Measurements from ENCODE around the gene TTLL11.

The TTLL11 gene

DNA sequence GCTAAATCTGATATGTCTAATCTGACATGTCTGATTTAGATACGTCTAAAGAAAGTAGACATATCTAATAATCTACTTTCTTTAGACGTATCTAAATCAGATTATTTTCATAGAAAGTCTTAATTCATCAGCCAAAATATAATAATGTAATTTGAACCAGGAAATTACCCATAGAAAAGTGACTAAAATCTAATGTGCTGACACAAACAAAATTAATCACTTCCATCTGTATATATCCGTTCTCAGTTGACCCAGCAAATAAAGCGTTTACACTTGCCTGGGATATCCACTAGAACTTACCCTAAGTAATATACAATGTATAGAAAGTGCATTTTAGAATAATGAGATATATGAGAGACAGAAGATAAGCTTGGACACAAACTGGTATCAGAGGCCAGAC lies 56.7 kb downstream of the TTLL11 start:
- Mint-ChIP-seq H3K4me1 (ENCODE audit: low read depth) (peaks cover 3% of the 10 kb centered on the region), H3K4me3 (no peak overlapping the region), H3K27me3 (no peaks in the 10 kb centered on the region), H3K27ac (no peak overlapping the region), H3K36me3 (peaks cover 26% of the 10 kb centered on the region), H3K9me3 (ENCODE audit: low read depth) (no peaks in the 10 kb centered on the region)

DNA sequence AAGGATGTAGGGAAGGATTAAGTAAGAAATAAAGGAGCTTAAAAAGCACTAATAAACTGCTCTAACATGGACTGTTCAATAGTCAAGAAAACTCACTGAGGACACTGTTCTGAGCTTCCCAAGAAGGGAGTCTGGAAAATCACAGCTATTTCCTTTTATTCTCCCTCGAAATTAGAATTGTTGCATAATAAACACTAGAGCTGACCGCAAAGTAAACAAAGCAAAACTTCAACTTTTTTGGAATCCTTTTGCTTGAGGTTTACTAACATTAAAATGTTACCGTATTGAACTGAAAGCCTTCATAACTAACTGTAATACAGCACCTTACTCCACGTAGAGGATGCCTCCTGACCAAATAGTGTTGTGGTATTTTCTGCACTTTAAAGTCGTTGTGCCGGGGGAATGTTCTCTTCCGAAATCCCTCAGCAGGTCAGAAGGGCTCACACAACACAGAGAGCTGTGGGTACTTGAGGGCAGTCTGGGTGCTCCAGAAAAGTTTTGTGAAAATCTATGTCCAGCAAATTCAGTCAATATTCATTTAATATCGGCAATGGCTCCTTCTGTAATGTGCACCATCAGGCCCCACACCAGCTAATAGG lies 59.2 kb downstream of the TTLL11 start:
- Mint-ChIP-seq H3K36me3 (peaks cover 25% of the 10 kb centered on the region), H3K9me3 (ENCODE audit: low read depth) (no peaks in the 10 kb centered on the region), H3K4me1 (ENCODE audit: low read depth) (no peaks in the 10 kb centered on the region), H3K27ac (no peak overlapping the region), H3K27me3 (no peaks in the 10 kb centered on the region), H3K4me3 (no peak overlapping the region)

DNA sequence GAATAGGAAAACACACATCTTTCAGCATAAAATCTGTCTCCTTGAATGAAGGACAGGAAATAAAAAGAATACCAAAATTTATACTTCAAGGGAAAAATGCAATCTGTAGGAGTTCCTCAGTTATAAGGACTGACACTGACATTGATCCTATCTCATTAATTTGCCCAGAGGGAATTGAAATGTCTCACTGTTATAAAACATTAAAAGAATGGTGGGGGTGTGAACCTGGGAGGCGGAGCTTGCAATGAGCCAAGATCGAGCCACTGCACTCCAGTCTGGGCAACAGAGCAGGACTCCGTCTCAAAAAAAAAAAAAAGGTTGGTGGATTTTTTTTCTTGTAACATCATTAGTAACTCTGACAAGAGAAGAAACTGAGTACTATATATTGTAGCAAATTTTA lies 60.8 kb downstream of the TTLL11 start:
- no peak overlapping the region for H3K27ac Mint-ChIP-seq
- H3K9me3 Mint-ChIP-seq (ENCODE audit: low read depth), result peaks cover 6% of the 10 kb centered on the region
- no peaks in the 10 kb centered on the region for H3K27me3 Mint-ChIP-seq
- no peak overlapping the region for H3K4me3 Mint-ChIP-seq
- H3K4me1 Mint-ChIP-seq (ENCODE audit: low read depth), result no peaks in the 10 kb centered on the region
- peaks cover 32% of the 10 kb centered on the region for H3K36me3 Mint-ChIP-seq

DNA sequence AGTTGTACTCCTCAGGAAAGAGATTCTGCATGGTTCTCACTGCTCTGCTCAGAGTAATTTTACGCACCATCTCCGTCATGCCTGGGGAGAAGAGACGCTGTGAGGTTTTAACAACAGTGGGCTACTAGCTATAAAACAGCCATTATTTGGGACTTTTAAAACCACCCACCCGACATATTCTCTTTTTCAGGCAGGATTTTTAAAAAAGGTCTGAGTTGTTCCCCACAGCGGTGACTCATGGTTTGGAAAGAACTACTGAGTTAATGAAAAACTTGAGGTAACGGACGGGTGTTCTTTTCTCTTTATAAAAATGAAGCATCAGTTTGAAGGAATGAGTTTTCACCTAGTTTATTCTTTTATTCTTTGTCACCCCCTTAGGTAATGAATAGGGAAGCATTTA lies 61.3 kb downstream of the TTLL11 start:
- Mint-ChIP-seq H3K4me3 (no peak overlapping the region), H3K4me1 (ENCODE audit: low read depth) (no peaks in the 10 kb centered on the region), H3K9me3 (ENCODE audit: low read depth) (peaks cover 6% of the 10 kb centered on the region), H3K36me3 (peaks cover 31% of the 10 kb centered on the region), H3K27ac (no peak overlapping the region), H3K27me3 (no peaks in the 10 kb centered on the region)

DNA sequence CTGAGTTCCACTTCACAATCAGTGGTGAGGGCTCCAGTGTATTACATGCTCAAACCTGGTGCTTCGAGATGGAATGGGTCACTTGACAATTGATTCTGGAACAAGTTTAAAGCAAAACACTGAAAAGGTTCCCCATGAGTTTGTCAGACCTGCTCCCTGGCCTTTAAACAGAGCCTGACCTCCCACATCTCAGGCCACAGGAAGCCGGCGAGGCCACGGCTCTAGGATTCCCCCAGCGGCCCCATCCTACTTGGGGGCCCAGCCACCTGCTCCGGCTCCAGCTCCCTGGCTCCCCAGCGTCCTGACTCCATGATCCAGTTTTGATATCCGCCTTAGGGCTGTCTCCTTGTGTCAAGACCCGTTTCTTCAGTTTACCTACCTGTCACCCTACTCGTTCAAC lies 62.0 kb downstream of the TTLL11 start:
- Mint-ChIP-seq H3K4me1 (ENCODE audit: low read depth) (no peaks in the 10 kb centered on the region), H3K9me3 (ENCODE audit: low read depth) (peaks cover 6% of the 10 kb centered on the region), H3K36me3 (peaks cover 32% of the 10 kb centered on the region), H3K4me3 (no peak overlapping the region), H3K27me3 (no peaks in the 10 kb centered on the region), H3K27ac (no peak overlapping the region)

DNA sequence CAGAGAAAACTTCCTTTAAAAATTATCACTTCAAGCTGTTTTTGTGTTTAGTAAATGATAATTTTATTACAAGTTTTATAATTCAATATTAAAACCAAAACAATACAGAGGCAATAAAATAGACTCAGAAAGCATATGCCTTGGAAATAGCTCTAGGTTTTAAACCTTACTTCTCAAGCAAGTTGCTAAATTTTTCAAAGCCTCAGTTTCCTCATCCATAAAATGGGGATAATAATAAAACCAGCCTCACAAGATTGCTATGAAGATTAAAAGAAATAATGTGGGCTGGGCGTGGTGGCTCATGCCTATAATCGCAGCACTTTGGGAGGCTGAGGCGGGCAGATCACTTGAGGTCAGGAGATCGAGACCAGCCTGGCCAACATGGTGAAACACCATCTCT lies 62.8 kb downstream of the TTLL11 start:
- Mint-ChIP-seq H3K27ac (no peak overlapping the region), H3K27me3 (no peaks in the 10 kb centered on the region), H3K4me3 (no peak overlapping the region), H3K36me3 (peaks cover 36% of the 10 kb centered on the region), H3K9me3 (ENCODE audit: low read depth) (peaks cover 6% of the 10 kb centered on the region), H3K4me1 (ENCODE audit: low read depth) (no peaks in the 10 kb centered on the region)

DNA sequence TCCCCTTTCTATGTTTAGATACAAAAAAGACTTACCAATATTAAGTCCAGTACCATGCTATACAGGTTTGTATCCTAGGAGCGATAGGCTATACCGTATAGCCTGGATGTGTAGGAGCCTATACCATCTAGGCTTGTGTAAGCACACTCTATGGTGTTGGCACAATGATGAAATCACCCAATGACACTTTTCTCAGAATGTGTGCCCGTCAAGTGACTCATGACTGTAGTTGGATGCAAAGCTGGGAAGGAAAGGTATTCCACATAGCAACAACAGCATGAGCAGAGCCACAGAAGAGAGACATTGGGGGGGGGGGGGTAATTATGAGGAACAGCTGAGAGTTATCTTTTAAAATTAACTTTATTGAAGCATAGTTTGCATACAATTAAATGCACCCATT lies 63.2 kb downstream of the TTLL11 start:
- H3K4me1 Mint-ChIP-seq (ENCODE audit: low read depth), result no peaks in the 10 kb centered on the region
- no peak overlapping the region for H3K27ac Mint-ChIP-seq
- peaks cover 6% of the 10 kb centered on the region for H3K9me3 Mint-ChIP-seq (ENCODE audit: low read depth)
- H3K4me3 Mint-ChIP-seq, result no peak overlapping the region
- H3K36me3 Mint-ChIP-seq, result peaks cover 36% of the 10 kb centered on the region
- H3K27me3 Mint-ChIP-seq, result no peaks in the 10 kb centered on the region

DNA sequence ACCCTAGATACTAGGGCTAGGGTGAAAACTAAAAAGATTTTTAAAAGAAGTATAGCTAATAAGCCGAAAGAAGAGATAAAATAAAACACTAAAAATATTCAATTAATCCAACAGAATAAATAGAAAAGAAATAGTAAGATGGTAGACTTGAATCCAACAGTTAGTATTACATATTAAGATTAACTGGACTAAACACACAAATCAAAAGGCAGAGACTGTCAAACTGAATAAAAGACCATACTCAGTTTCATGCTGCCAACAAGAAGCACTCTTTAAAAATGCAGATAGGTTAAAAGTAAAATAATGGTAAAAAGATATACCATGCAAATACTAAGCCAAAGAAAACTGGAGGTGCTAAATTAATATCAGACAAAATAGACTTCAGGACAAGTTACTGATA lies 65.0 kb downstream of the TTLL11 start:
- Mint-ChIP-seq H3K27ac (no peak overlapping the region), H3K9me3 (ENCODE audit: low read depth) (peaks cover 11% of the 10 kb centered on the region), H3K36me3 (peaks cover 41% of the 10 kb centered on the region), H3K27me3 (no peaks in the 10 kb centered on the region), H3K4me1 (ENCODE audit: low read depth) (no peaks in the 10 kb centered on the region), H3K4me3 (no peak overlapping the region)

DNA sequence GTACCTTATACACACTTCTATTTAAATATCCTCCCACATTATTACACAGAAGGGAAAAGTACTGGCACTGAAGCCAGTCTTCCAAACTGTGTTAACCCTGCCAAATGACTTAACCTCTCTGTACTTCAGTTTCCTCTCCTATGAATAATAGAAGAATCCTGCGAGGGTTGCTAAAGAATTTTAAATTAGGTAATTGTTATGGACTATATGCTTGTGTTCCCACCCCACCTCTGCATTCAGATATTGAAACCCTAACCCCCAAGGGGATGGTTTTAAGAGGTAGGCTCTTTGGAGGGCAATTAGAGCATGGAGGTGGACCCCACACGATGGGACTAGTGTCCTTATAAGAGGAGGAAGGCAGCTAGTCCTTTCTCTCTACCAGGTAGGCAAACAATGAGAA lies 72.7 kb downstream of the TTLL11 start:
- H3K27me3 Mint-ChIP-seq, result no peaks in the 10 kb centered on the region
- peaks cover 5% of the 10 kb centered on the region for H3K9me3 Mint-ChIP-seq (ENCODE audit: low read depth)
- no peaks in the 10 kb centered on the region for H3K4me1 Mint-ChIP-seq (ENCODE audit: low read depth)
- no peak overlapping the region for H3K27ac Mint-ChIP-seq
- peaks cover 14% of the 10 kb centered on the region for H3K36me3 Mint-ChIP-seq
- H3K4me3 Mint-ChIP-seq, result no peak overlapping the region

DNA sequence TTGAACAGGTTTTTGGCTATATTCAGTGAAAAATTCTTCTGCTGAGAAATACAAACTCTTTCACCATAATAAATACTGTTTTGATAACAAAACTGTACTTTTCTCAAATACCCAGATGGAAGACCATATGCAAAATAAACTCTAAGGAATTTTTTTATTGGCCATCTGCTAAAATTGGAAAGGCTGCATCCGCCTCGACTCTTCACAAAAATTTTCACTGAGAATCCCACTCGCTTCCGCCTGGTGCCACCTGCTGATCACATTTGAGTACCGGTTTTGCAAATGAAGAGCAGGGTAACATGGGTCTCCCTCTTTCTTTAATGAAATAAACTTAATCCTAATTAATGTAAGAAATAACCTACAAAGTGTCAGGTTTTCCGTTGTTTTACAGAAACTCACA lies 76.4 kb downstream of the TTLL11 start:
- peaks cover 10% of the 10 kb centered on the region for H3K36me3 Mint-ChIP-seq
- no peaks in the 10 kb centered on the region for H3K4me1 Mint-ChIP-seq (ENCODE audit: low read depth)
- H3K4me3 Mint-ChIP-seq, result no peak overlapping the region
- H3K9me3 Mint-ChIP-seq (ENCODE audit: low read depth), result no peaks in the 10 kb centered on the region
- H3K27ac Mint-ChIP-seq, result no peak overlapping the region
- H3K27me3 Mint-ChIP-seq, result no peaks in the 10 kb centered on the region

DNA sequence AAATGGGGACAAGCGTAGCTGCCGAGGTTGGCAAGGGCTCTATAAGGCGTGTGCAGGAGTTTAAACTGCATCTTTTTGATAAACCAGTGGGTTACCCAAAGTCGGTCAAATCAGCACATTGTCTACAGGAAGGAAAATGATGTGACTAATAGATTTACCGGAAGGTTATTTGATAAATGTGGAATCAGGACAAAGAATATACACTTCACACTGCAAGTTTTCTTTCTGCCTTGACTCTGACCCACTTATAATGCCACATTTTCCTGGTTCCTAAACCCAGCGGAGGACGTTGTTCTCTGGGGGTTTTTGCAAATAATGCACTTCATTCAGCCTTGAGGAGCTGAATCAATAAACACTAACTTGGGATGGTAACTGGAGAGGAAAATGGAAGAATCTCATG lies 76.8 kb downstream of the TTLL11 start:
- Mint-ChIP-seq H3K27me3 (no peaks in the 10 kb centered on the region), H3K9me3 (ENCODE audit: low read depth) (no peaks in the 10 kb centered on the region), H3K27ac (no peak overlapping the region), H3K36me3 (peaks cover 11% of the 10 kb centered on the region), H3K4me1 (ENCODE audit: low read depth) (no peaks in the 10 kb centered on the region), H3K4me3 (no peak overlapping the region)

DNA sequence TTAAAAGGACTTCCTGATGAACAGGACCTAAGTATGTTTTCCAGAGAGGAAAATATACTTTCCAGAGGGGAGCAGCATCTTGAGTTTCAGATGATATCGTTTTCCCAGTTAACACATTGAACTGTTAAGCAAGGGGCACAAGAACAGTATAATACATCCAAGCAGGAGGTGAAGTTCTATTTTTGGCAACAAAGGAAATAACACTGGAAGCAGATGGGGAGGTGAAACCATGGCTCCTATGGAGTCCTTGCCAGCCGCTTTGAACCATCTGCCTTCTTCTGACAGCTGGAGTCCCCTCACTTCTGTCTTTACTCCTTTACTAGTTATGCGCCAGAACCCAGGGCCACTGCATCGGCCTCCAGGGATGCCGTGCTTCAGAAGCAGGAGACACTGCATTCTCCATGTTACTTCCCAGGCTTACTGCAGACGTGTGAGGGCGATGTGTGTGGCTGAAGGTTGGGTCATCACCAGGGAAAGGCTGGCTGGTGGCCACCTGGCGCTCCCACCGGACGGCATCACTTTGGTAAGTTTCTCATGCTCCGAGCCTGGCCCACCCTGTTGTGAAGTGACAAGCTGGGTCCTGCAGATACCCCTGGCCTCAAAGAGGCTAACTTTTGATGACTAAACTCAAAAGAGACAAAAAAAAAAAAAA lies 77.8 kb downstream of the TTLL11 start:
- H3K4me1 Mint-ChIP-seq (ENCODE audit: low read depth), result no peaks in the 10 kb centered on the region
- H3K36me3 Mint-ChIP-seq, result peaks cover 8% of the 10 kb centered on the region
- H3K4me3 Mint-ChIP-seq, result no peak overlapping the region
- no peak overlapping the region for H3K27ac Mint-ChIP-seq
- H3K27me3 Mint-ChIP-seq, result no peaks in the 10 kb centered on the region
- no peaks in the 10 kb centered on the region for H3K9me3 Mint-ChIP-seq (ENCODE audit: low read depth)

DNA sequence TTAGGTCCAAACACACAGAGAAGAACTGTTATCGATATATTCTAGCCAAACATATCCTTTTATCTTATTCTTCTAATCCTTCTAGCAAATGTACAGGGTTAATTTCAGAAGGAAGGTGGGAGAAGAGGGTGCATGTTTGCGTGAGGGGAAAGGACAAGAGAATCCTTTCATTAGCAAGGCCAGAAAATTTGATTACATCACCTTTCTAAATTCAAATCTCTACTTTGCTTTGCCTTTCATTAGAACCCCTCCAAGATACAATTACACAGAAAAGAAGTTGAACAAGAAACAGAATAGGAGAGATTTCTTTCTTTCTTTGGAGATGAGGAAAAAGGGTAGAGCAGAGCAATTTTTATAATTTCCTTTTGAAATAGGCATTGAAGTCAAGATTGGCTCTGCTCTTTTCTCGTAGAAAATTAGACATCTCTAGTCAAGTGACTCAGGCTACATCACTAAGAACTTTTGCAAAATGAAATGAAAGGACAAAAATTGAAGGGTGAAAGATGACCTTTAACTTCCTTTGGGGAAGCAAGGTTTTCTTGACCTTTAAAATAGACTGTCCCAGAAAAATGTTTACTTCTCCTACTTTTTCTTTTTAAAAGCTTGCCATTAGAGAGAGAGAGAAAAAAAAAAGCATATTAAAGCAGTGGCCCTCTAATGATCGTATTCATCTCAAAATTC lies 81.2 kb downstream of the TTLL11 start:
- H3K27ac Mint-ChIP-seq, result no peak overlapping the region
- peaks cover 10% of the 10 kb centered on the region for H3K36me3 Mint-ChIP-seq
- no peaks in the 10 kb centered on the region for H3K9me3 Mint-ChIP-seq (ENCODE audit: low read depth)
- no peaks in the 10 kb centered on the region for H3K27me3 Mint-ChIP-seq
- H3K4me3 Mint-ChIP-seq, result no peak overlapping the region
- no peaks in the 10 kb centered on the region for H3K4me1 Mint-ChIP-seq (ENCODE audit: low read depth)

DNA sequence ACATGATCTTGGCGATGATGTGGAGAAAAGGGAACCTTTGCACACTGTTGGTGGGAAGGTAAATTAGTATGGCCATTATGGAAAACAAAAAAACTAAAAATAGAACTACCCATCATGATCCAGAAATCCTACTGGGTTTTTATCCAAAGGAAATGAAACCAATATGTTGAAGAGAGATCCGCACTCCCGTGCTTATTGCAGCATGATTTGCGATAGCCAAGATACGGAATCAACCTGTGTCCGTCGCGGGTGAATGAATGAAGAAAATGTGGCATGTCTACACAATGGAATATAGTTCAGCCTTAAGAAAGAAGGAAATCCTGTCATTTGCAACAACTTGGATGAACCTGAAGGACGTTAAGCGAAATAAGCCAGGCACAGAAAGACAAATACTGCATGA lies 84.5 kb downstream of the TTLL11 start:
- Mint-ChIP-seq H3K4me3 (no peak overlapping the region), H3K27me3 (no peaks in the 10 kb centered on the region), H3K36me3 (peaks cover 6% of the 10 kb centered on the region), H3K4me1 (ENCODE audit: low read depth) (no peaks in the 10 kb centered on the region), H3K9me3 (ENCODE audit: low read depth) (no peaks in the 10 kb centered on the region), H3K27ac (no peak overlapping the region)

DNA sequence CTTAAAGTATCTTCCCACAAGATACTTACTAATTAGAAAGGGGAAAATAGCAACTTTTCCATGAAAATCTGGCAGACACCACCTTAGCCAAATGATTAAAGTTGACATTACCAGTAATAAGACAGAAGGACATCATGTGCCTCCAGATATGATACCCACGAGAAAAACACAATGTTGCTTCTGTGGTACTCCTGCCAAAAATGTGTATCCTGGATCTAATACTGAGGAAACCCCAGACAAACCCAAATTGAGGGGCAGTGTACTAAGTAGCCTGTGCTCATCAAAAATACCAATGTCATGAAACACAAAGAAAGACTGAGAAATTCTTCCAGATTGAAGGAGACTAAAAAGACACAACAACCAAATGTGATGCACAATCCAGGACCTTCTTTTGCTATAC lies 85.3 kb downstream of the TTLL11 start:
- H3K9me3 Mint-ChIP-seq (ENCODE audit: low read depth), result no peaks in the 10 kb centered on the region
- H3K4me1 Mint-ChIP-seq (ENCODE audit: low read depth), result no peaks in the 10 kb centered on the region
- H3K27me3 Mint-ChIP-seq, result no peaks in the 10 kb centered on the region
- peaks cover 8% of the 10 kb centered on the region for H3K36me3 Mint-ChIP-seq
- no peak overlapping the region for H3K27ac Mint-ChIP-seq
- no peak overlapping the region for H3K4me3 Mint-ChIP-seq

DNA sequence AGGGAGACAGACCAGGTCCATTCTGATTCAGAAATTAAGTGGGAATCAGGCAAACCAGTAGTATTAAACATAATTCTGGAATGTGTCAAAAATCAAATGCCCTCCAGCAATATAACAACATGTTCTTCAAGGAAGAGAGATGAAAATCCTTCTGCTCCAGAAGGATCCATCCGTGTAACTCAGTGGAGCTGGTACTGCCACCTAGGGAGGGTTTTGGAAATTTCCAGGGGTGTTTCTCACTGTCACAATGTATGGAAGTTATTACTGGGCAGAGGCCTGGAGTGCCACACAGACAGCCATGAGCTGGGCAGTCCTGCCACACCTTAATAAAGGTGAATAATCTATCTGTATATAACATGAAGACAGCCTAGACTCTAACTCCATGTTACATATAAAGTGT lies 87.5 kb downstream of the TTLL11 start:
- H3K9me3 Mint-ChIP-seq (ENCODE audit: low read depth), result no peaks in the 10 kb centered on the region
- H3K4me1 Mint-ChIP-seq (ENCODE audit: low read depth), result no peaks in the 10 kb centered on the region
- peaks cover 7% of the 10 kb centered on the region for H3K36me3 Mint-ChIP-seq
- no peak overlapping the region for H3K4me3 Mint-ChIP-seq
- no peak overlapping the region for H3K27ac Mint-ChIP-seq
- no peaks in the 10 kb centered on the region for H3K27me3 Mint-ChIP-seq
